GM21360 (cell line): ENCODE data around the gene ATRN.

ENCODE experiments used
- ATAC-seq: cut with Tn5 transposase; IDR thresholded peaks from one replicate; pipeline ENCODE4 v1.9.1; 2021; ENCODE audit warnings: mild to moderate bottlenecking, moderate library complexity; ENCODE audit not compliant: unreplicated experiment

ATRN gene

GRCh38 chr20:3691897-3692296, 221.1 kb downstream of the ATRN start:
- no peak for ATAC-seq

GRCh38 chr20:3692706-3693294, 222.0 kb downstream of the ATRN start:
- no peak for ATAC-seq

- ATAC-seq = no peak
These were observed 222.6 kb downstream of the ATRN start for GRCh38 chr20:3693376-3693775.

GRCh38 chr20:3694864-3695263, 224.0 kb downstream of the ATRN start:
- no peak for ATAC-seq

- no peak for ATAC-seq
These were observed 225.4 kb downstream of the ATRN start for GRCh38 chr20:3696200-3696599.

DNA sequence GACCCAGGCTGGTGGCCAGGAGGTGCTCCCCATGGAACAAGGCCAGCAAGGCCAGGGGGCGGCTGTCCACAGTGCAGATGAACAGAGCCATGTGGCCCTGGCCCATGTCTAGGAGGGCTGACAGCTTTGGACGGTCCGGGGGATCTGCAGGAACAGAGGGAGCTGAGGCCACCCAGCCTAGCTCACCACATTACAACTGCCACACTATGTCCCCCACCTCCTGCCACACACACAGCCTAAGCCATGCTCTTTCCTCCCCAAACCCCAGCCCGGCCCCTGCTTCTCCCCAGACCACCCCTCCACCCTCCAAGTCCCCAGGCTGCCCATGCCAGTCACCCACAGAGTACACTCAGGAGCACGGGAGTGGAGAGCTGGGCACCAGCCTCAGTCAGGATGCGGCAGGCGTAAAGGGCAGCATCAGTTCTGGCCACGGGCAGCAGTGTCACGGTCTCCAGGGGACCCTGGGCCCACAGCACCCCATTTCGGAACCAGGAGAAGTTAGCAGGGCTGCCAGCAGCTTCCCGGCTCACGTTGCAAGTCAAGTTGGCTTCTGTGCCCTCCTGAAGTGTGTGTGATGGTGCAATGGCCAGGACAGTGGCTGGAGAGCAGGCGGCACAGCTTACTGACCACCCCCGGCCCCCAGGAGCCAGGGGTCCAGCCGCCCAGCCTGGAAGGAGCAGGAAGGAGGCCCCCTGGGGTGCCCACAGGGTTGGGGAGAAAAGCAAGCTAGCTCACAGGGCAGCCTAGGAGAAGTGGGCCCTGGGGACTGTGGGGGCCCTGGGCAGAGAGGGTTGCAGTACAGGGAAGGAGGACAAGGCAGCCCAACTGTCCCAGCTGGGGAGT, 226.1 kb downstream of the ATRN start:
- ATAC-seq = no peak

DNA sequence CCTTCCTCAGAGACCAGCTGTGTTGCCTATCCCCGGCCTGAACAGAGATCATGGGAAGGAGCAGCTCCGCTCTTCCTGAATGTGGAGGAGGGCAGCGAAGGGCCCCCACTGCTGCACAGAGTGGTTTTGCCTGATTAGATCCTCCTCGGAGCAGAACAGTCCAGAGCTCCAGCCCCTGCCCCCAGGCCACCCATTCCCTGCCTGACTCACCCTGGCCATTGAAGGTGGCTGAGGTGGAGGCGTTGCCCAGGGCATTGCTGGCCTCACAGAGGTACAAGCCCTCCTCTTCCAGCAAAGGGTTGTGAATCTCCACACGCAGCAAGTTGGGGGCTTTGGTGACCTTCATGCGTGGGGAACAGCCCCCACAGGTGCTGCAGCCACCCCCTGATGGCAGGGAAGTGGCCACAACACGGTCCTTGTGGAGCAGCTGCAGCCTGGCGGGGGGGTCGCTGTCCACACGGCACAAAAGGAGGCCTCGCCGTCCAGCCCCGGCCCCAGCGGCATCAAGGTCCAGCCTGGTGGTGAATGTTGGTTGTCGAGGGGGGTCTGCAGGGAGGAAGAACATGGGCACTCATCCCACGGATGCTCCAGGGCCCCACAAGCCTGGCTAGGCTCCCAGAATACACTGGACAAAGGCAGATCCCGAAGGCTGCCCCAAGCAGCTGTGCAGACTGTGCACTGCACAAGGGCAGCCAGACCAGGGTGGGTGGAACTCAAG, 226.9 kb downstream of the ATRN start:
- no peak for ATAC-seq

DNA sequence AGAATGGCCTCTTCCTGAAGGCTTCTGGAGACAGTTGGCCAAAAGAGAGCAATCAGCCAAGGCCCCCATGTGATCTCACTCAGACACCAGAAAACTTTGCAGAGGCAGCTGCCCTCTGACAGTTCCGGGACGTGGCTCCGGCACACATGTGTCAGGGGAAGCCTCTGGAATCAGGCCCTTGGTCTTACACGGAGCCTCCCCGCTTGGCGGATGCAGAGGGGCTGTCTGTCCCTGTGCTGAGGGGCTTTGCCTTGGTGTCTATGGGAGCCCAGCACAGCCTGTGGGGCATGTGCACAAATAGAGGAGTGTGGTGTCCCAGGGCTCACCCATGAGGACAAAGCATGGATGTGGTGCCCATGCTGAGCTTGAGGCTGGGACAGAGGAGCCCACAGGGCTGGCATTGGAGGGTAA, 227.8 kb downstream of the ATRN start:
- ATAC-seq = no peak

DNA sequence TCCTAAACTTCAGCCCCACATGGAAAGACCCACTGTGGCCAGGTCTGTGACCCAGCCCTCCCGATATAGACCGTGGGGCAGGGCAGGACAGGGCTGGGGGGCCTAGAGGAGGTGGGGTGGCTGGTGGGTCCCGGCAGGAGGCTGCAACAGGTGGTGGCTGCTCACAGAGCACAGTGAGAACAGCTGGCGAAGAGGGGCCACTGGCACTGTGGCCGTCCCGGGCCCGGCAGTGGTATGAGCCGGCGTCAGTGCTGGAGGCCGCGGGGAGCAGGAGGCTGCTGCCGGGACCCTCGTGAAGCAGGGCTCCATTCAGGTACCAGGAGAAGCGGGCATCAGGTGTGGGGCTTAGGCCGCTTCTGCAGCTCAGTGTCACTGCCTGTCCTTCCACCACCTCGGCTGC, 228.2 kb downstream of the ATRN start:
- ATAC-seq = no peak
